ENCODE results near the gene NINJ1.

NINJ1 gene

GRCh38 chr9:93126151-93126781 is 7.8 kb downstream of the NINJ1 start:
- no CpG with 5 or more reads among the region's 23 CpGs for WGBS (ENCODE audit: insufficient coverage, insufficient read length)
- Histone ChIP-seq H3K9me3 (ENCODE audit: control insufficient read depth, insufficient read depth, low read length) (no peaks in the 10 kb centered on the region), H3K4me1 (ENCODE audit: control insufficient read depth, insufficient read depth, low read length) (peaks cover 4% of the 10 kb centered on the region), H3K4me3 (ENCODE audit: low read length) (no peak overlapping the region), H3K27ac (ENCODE audit: low read length) (no peak overlapping the region), H3K36me3 (ENCODE audit: control insufficient read depth, insufficient read depth, low read length) (peaks cover 5% of the 10 kb centered on the region; the same call in 1 of the 2 replicates), H3K27me3 (ENCODE audit: control insufficient read depth, insufficient read depth, low read length) (no peaks in the 10 kb centered on the region)
- no peak for DNase-seq (ENCODE audit: low read depth, low spot score)

- no peak overlapping the region for H3K27ac ChIP-seq (ENCODE audit: low read length)
- peaks cover 4% of the 10 kb centered on the region for H3K4me1 ChIP-seq (ENCODE audit: control insufficient read depth, insufficient read depth, low read length)
- no peak for DNase-seq (ENCODE audit: low read depth, low spot score)
- H3K4me3 ChIP-seq (ENCODE audit: low read length) = no peak overlapping the region
- H3K27me3 ChIP-seq (ENCODE audit: control insufficient read depth, insufficient read depth, low read length) = no peaks in the 10 kb centered on the region
- H3K9me3 ChIP-seq (ENCODE audit: control insufficient read depth, insufficient read depth, low read length) = no peaks in the 10 kb centered on the region
- WGBS (ENCODE audit: insufficient coverage, insufficient read length) = no CpG with 5 or more reads among the region's 10 CpGs
- peaks cover 5% of the 10 kb centered on the region; the same call in 1 of the 2 replicates for H3K36me3 ChIP-seq (ENCODE audit: control insufficient read depth, insufficient read depth, low read length)
Measured at GRCh38 chr9:93125331-93125894, 8.6 kb downstream of the NINJ1 start.

GRCh38 chr9:93124793-93125192 is 9.3 kb downstream of the NINJ1 start:
- no CpG with 5 or more reads among the region's 16 CpGs for WGBS (ENCODE audit: insufficient coverage, insufficient read length)
- Histone ChIP-seq H3K4me3 (ENCODE audit: low read length) (no peak overlapping the region), H3K9me3 (ENCODE audit: control insufficient read depth, insufficient read depth, low read length) (no peaks in the 10 kb centered on the region), H3K27me3 (ENCODE audit: control insufficient read depth, insufficient read depth, low read length) (no peaks in the 10 kb centered on the region), H3K36me3 (ENCODE audit: control insufficient read depth, insufficient read depth, low read length) (peaks cover 5% of the 10 kb centered on the region; the same call in 1 of the 2 replicates), H3K27ac (ENCODE audit: low read length) (no peak overlapping the region), H3K4me1 (ENCODE audit: control insufficient read depth, insufficient read depth, low read length) (peaks cover 4% of the 10 kb centered on the region)
- no peak for DNase-seq (ENCODE audit: low read depth, low spot score)

GRCh38 chr9:93123561-93124283 is 10.3 kb downstream of the NINJ1 start:
- H3K36me3 ChIP-seq (ENCODE audit: control insufficient read depth, insufficient read depth, low read length) = peaks cover 5% of the 10 kb centered on the region; the same call in 1 of the 2 replicates
- no peak overlapping the region for H3K4me3 ChIP-seq (ENCODE audit: low read length)
- WGBS (ENCODE audit: insufficient coverage, insufficient read length) = no CpG with 5 or more reads among the region's 14 CpGs
- DNase-seq (ENCODE audit: low read depth, low spot score) = no peak
- no peaks in the 10 kb centered on the region for H3K27me3 ChIP-seq (ENCODE audit: control insufficient read depth, insufficient read depth, low read length)
- H3K9me3 ChIP-seq (ENCODE audit: control insufficient read depth, insufficient read depth, low read length) = no peaks in the 10 kb centered on the region
- no peak overlapping the region for H3K27ac ChIP-seq (ENCODE audit: low read length)
- H3K4me1 ChIP-seq (ENCODE audit: control insufficient read depth, insufficient read depth, low read length) = peaks cover 4% of the 10 kb centered on the region

GRCh38 chr9:93122721-93123221 is 11.3 kb downstream of the NINJ1 start:
- H3K4me1 ChIP-seq (ENCODE audit: control insufficient read depth, insufficient read depth, low read length) = peaks cover 4% of the 10 kb centered on the region
- no peak overlapping the region for H3K4me3 ChIP-seq (ENCODE audit: low read length)
- H3K27ac ChIP-seq (ENCODE audit: low read length) = no peak overlapping the region
- DNase-seq (ENCODE audit: low read depth, low spot score) = no peak
- peaks cover 5% of the 10 kb centered on the region; the same call in 1 of the 2 replicates for H3K36me3 ChIP-seq (ENCODE audit: control insufficient read depth, insufficient read depth, low read length)
- no peaks in the 10 kb centered on the region for H3K27me3 ChIP-seq (ENCODE audit: control insufficient read depth, insufficient read depth, low read length)
- no CpG with 5 or more reads among the region's 14 CpGs for WGBS (ENCODE audit: insufficient coverage, insufficient read length)
- no peaks in the 10 kb centered on the region for H3K9me3 ChIP-seq (ENCODE audit: control insufficient read depth, insufficient read depth, low read length)

- WGBS (ENCODE audit: insufficient coverage, insufficient read length) = no CpG with 5 or more reads among the region's 20 CpGs
- Histone ChIP-seq H3K27me3 (ENCODE audit: control insufficient read depth, insufficient read depth, low read length) (no peaks in the 10 kb centered on the region), H3K27ac (ENCODE audit: low read length) (no peak overlapping the region), H3K4me1 (ENCODE audit: control insufficient read depth, insufficient read depth, low read length) (peaks cover 4% of the 10 kb centered on the region), H3K9me3 (ENCODE audit: control insufficient read depth, insufficient read depth, low read length) (no peaks in the 10 kb centered on the region), H3K4me3 (ENCODE audit: low read length) (no peak overlapping the region), H3K36me3 (ENCODE audit: control insufficient read depth, insufficient read depth, low read length) (peaks cover 5% of the 10 kb centered on the region; the same call in 1 of the 2 replicates)
- DNase-seq (ENCODE audit: low read depth, low spot score) = no peak
Measured at GRCh38 chr9:93121316-93122241, 12.5 kb downstream of the NINJ1 start.

- no CpG with 5 or more reads among the region's 11 CpGs for WGBS (ENCODE audit: insufficient coverage, insufficient read length)
- no peaks in the 10 kb centered on the region for H3K9me3 ChIP-seq (ENCODE audit: control insufficient read depth, insufficient read depth, low read length)
- no peak for DNase-seq (ENCODE audit: low read depth, low spot score)
- no peak overlapping the region for H3K4me3 ChIP-seq (ENCODE audit: low read length)
- H3K36me3 ChIP-seq (ENCODE audit: control insufficient read depth, insufficient read depth, low read length) = 0 out of 2 replicates have a peak, but pooled peaks cover 5% of the 10 kb centered on the region
- H3K27ac ChIP-seq (ENCODE audit: low read length) = no peak overlapping the region
- H3K27me3 ChIP-seq (ENCODE audit: control insufficient read depth, insufficient read depth, low read length) = no peaks in the 10 kb centered on the region
- H3K4me1 ChIP-seq (ENCODE audit: control insufficient read depth, insufficient read depth, low read length) = peaks cover 8% of the 10 kb centered on the region
Measured at GRCh38 chr9:93120846-93121315, 13.2 kb downstream of the NINJ1 start.

- H3K27me3 ChIP-seq (ENCODE audit: control insufficient read depth, insufficient read depth, low read length) = no peaks in the 10 kb centered on the region
- WGBS (ENCODE audit: insufficient coverage, insufficient read length) = 100% methylated on average over 3 of the region's 23 CpGs
- H3K4me1 ChIP-seq (ENCODE audit: control insufficient read depth, insufficient read depth, low read length) = peaks cover 8% of the 10 kb centered on the region
- H3K4me3 ChIP-seq (ENCODE audit: low read length) = no peak overlapping the region
- DNase-seq (ENCODE audit: low read depth, low spot score) = no peak
- H3K27ac ChIP-seq (ENCODE audit: low read length) = no peak overlapping the region
- no peaks in the 10 kb centered on the region for H3K9me3 ChIP-seq (ENCODE audit: control insufficient read depth, insufficient read depth, low read length)
- 0 out of 2 replicates have a peak, but pooled peaks cover 5% of the 10 kb centered on the region for H3K36me3 ChIP-seq (ENCODE audit: control insufficient read depth, insufficient read depth, low read length)
Measured at GRCh38 chr9:93119953-93120845, 13.9 kb downstream of the NINJ1 start.

GRCh38 chr9:93119703-93119952 is 14.4 kb downstream of the NINJ1 start:
- no CpG with 5 or more reads among the region's 5 CpGs for WGBS (ENCODE audit: insufficient coverage, insufficient read length)
- Histone ChIP-seq H3K4me3 (ENCODE audit: low read length) (no peak overlapping the region), H3K27ac (ENCODE audit: low read length) (no peak overlapping the region), H3K4me1 (ENCODE audit: control insufficient read depth, insufficient read depth, low read length) (peaks cover 8% of the 10 kb centered on the region), H3K36me3 (ENCODE audit: control insufficient read depth, insufficient read depth, low read length) (0 out of 2 replicates have a peak, but pooled peaks cover 5% of the 10 kb centered on the region), H3K27me3 (ENCODE audit: control insufficient read depth, insufficient read depth, low read length) (no peaks in the 10 kb centered on the region), H3K9me3 (ENCODE audit: control insufficient read depth, insufficient read depth, low read length) (no peaks in the 10 kb centered on the region)
- no peak for DNase-seq (ENCODE audit: low read depth, low spot score)

Data from iPS DF 6.9 (cell line).